Hepatocyte (in vitro differentiated cells): ENCODE data around the gene ANKRD44.

Source experiments
- EZH2 ChIP-seq: fragments of 200-600 bp; sonication (generic); IDR thresholded peaks from 2 replicates; pipeline ENCODE4 v1.6.1; 2016; ENCODE audit warnings: antibody characterized with exemption, mild to moderate bottlenecking, borderline replicate concordance
- EZH2phosphoT487 ChIP-seq: fragments of 200-600 bp; sonication (generic); IDR thresholded peaks from one replicate; pipeline ENCODE4 v1.6.1; 2018; ENCODE audit warnings: antibody characterized with exemption, mild to moderate bottlenecking, low read depth, moderate library complexity; ENCODE audit not compliant: unreplicated experiment, severe bottlenecking
- TF ChIP-seq, protein P1 (sequence below): fragments of 200-600 bp; sonication (generic); IDR thresholded peaks from 2 replicates; pipeline ENCODE4 v1.5.1; 2016; ENCODE audit warnings: antibody characterized with exemption, mild to moderate bottlenecking; ENCODE audit not compliant: poor library complexity

DNA sequence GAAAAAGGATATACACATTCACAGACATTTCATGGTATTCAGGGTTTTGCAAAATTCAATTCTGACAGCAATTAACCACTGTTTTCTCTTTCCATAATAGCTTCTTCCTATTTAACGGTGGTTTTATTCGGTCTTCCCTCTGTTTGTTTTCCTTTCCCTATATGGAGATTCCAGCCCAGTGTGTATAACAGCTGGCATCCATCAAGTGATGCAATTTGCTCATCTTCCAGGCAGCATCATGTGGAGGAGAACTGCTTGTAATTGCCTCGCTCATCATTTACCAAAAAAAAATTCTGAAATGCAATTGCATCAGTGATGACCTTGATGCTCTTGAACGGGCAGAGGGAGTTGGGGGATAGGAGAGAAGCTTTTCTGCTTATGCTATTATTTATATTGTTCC lies 218.1 kb downstream of the ANKRD44 start:
- TF ChIP-seq, protein P1, sequence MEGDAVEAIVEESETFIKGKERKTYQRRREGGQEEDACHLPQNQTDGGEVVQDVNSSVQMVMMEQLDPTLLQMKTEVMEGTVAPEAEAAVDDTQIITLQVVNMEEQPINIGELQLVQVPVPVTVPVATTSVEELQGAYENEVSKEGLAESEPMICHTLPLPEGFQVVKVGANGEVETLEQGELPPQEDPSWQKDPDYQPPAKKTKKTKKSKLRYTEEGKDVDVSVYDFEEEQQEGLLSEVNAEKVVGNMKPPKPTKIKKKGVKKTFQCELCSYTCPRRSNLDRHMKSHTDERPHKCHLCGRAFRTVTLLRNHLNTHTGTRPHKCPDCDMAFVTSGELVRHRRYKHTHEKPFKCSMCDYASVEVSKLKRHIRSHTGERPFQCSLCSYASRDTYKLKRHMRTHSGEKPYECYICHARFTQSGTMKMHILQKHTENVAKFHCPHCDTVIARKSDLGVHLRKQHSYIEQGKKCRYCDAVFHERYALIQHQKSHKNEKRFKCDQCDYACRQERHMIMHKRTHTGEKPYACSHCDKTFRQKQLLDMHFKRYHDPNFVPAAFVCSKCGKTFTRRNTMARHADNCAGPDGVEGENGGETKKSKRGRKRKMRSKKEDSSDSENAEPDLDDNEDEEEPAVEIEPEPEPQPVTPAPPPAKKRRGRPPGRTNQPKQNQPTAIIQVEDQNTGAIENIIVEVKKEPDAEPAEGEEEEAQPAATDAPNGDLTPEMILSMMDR, result no peak
- no peak for TF ChIP-seq EZH2phosphoT487
- no peak for TF ChIP-seq EZH2
